Chondrocyte (in vitro differentiated cells): ENCODE measurements around the gene KLHL8. TPM values are rescaled to one million over a fixed set of nuclear protein-coding genes. Genes with fewer than 3 reads are reported as not detected.

Source experiments
- DNase-seq: peaks from one replicate; pipeline ENCODE4 v3.0.0; 2021; ENCODE audit warnings: mixed read lengths, low spot score
- H3K27ac Mint-ChIP-seq: one replicate; pipeline ENCODE4 v1.8.0; 2021; ENCODE audit warnings: mild to moderate bottlenecking, moderate library complexity, mixed read lengths; ENCODE audit not compliant: unreplicated experiment
- H3K27me3 Mint-ChIP-seq: 2 replicates; pipeline ENCODE4 v1.8.0; 2021; ENCODE audit warnings: low read depth, mixed read lengths
- H3K36me3 Mint-ChIP-seq: 2 replicates; pipeline ENCODE4 v1.8.0; 2021; ENCODE audit warnings: low read depth, mixed read lengths
- H3K4me1 Mint-ChIP-seq: 2 replicates; pipeline ENCODE4 v1.8.0; 2021; ENCODE audit warnings: low read depth, mild to moderate bottlenecking, mixed read lengths
- H3K4me3 Mint-ChIP-seq: one replicate; pipeline ENCODE4 v1.8.0; 2021; ENCODE audit warnings: mild to moderate bottlenecking, moderate library complexity, mixed read lengths; ENCODE audit not compliant: unreplicated experiment
- H3K9me3 Mint-ChIP-seq: 2 replicates; pipeline ENCODE4 v1.8.0; 2021; ENCODE audit warnings: low read depth, mixed read lengths
- CTCF ChIP-seq: fragments of 200-600 bp; sonication (generic); IDR thresholded peaks from 2 replicates; pipeline ENCODE4 v1.5.0; 2021; ENCODE audit warnings: antibody characterized with exemption, mild to moderate bottlenecking, moderate library complexity
- total RNA-seq: library from RNA; stranded (reverse); gene quantifications from 3 replicates; pipeline ENCODE4 v1.2.1, GENCODE V29; 2021

Gene KLHL8
- total RNA-seq, 1 donor from 2014 or later = 9.1 TPM

GRCh38 chr4:87196146-87196545 lies 24.3 kb downstream of the KLHL8 start:
- H3K27me3 Mint-ChIP-seq = no peaks in the 10 kb centered on the region
- H3K36me3 Mint-ChIP-seq = no peaks in the 10 kb centered on the region
- H3K9me3 Mint-ChIP-seq = no peaks in the 10 kb centered on the region
- no peak overlapping the region for H3K27ac Mint-ChIP-seq
- peaks cover 7% of the 10 kb centered on the region for H3K4me1 Mint-ChIP-seq
- TF ChIP-seq CTCF = no peak
- no peak for DNase-seq
- no peak overlapping the region for H3K4me3 Mint-ChIP-seq

GRCh38 chr4:87193958-87194675 lies 26.3 kb downstream of the KLHL8 start:
- no peak for TF ChIP-seq CTCF
- H3K27me3 Mint-ChIP-seq = no peaks in the 10 kb centered on the region
- no peak for DNase-seq
- H3K4me3 Mint-ChIP-seq = no peak overlapping the region
- peaks cover 7% of the 10 kb centered on the region for H3K4me1 Mint-ChIP-seq
- H3K36me3 Mint-ChIP-seq = no peaks in the 10 kb centered on the region
- no peaks in the 10 kb centered on the region for H3K9me3 Mint-ChIP-seq
- no peak overlapping the region for H3K27ac Mint-ChIP-seq

- Mint-ChIP-seq H3K4me3 (no peak overlapping the region), H3K9me3 (no peaks in the 10 kb centered on the region), H3K27me3 (no peaks in the 10 kb centered on the region), H3K27ac (no peak overlapping the region), H3K4me1 (peaks cover 16% of the 10 kb centered on the region), H3K36me3 (no peaks in the 10 kb centered on the region)
- no peak for TF ChIP-seq CTCF
- DNase-seq = no peak
Observed at GRCh38 chr4:87192145-87192919, 28.1 kb downstream of the KLHL8 start.

GRCh38 chr4:87188932-87189331 lies 31.5 kb downstream of the KLHL8 start:
- no peak overlapping the region for H3K4me3 Mint-ChIP-seq
- peaks cover 16% of the 10 kb centered on the region for H3K4me1 Mint-ChIP-seq
- no peak overlapping the region for H3K27ac Mint-ChIP-seq
- TF ChIP-seq CTCF = no peak
- no peaks in the 10 kb centered on the region for H3K9me3 Mint-ChIP-seq
- no peaks in the 10 kb centered on the region for H3K27me3 Mint-ChIP-seq
- H3K36me3 Mint-ChIP-seq = no peaks in the 10 kb centered on the region
- no peak for DNase-seq

GRCh38 chr4:87188048-87188447 lies 32.4 kb downstream of the KLHL8 start:
- TF ChIP-seq CTCF = peak; percentile 24
- Mint-ChIP-seq H3K4me3 (no peak overlapping the region), H3K4me1 (peaks cover 12% of the 10 kb centered on the region), H3K36me3 (no peaks in the 10 kb centered on the region), H3K27me3 (no peaks in the 10 kb centered on the region), H3K27ac (no peak overlapping the region), H3K9me3 (no peaks in the 10 kb centered on the region)
- DNase-seq = no peak
